ENCODE data around the gene MMP17.

GRCh38 chr12:131829791-131830334, 1.7 kb downstream of the MMP17 start:
- TF ChIP-seq CTCF (IDR thresholded peaks at IDR 0.05; ENCODE audit: low read length) (no peak), EZH2 (IDR thresholded peaks at IDR 0.05; ENCODE audit: borderline replicate concordance, low read length) (no peak)

Measured in OCI-LY1 (cell line).